ENCODE measurements around the gene CAMK1D.

DNA sequence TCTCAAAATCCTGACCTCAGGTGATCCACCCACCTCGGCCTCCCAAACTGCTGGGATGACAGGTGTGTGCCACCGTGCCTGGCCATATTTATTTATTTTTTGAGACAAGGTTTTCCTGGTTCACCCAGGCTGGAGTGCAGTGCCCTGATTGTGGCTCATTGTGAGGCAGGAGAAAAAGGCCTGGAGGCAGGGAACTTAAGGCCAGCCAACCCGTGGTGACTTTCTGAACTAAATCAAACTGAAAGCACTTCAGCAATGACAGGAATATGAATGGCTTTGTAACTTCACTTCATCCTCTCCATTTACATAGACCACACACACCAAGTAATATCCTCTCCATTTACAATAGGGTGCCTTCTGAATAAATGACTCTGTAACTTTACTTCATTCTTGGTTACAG lies 527.8 kb downstream of the CAMK1D start:
- TF ChIP-seq EP300 (IDR thresholded peaks at IDR 0.05; ENCODE audit: low read depth) (no peak), CTCF (IDR thresholded peaks at IDR 0.05) (no peak), POLR2A (IDR thresholded peaks at IDR 0.05) (no peak), POLR2AphosphoS5 (IDR thresholded peaks at IDR 0.05) (no peak)
